ENCODE measurements around the gene NARF.

DNA sequence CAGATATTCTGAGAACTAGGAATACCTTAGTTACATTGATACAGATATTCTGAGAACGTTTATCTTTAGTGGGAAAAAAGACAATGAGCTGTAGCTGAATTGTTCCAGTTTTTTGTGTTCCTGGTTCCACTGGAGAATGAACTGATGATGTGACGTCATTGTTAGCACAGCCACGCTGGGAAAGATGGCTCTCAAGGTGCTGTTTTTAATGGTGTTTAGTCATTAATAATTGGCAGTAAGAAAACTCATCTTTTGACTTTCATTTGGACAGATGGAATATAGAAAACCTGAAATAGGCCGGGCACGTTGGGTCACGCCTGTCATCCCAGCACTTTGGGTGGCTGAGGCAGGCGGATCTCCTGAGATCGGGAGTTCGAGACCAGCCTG, 71.4 kb downstream of the NARF start:
- TF ChIP-seq, protein P1, sequence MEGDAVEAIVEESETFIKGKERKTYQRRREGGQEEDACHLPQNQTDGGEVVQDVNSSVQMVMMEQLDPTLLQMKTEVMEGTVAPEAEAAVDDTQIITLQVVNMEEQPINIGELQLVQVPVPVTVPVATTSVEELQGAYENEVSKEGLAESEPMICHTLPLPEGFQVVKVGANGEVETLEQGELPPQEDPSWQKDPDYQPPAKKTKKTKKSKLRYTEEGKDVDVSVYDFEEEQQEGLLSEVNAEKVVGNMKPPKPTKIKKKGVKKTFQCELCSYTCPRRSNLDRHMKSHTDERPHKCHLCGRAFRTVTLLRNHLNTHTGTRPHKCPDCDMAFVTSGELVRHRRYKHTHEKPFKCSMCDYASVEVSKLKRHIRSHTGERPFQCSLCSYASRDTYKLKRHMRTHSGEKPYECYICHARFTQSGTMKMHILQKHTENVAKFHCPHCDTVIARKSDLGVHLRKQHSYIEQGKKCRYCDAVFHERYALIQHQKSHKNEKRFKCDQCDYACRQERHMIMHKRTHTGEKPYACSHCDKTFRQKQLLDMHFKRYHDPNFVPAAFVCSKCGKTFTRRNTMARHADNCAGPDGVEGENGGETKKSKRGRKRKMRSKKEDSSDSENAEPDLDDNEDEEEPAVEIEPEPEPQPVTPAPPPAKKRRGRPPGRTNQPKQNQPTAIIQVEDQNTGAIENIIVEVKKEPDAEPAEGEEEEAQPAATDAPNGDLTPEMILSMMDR (IDR thresholded peaks at IDR 0.05), result no peak
- no peak for TF ChIP-seq POLR2A (IDR thresholded peaks at IDR 0.05)
